BE2C (cell line): Measurements from ENCODE around the gene ARRDC4.
A peak's percentile ranks its signal among the peaks of the same experiment; 100 is the strongest.

ENCODE experiments used
- DNase-seq: peaks from one replicate; pipeline ENCODE4 v3.0.0-alpha.2; 2020
- H3K27me3 ChIP-seq: fragments of 250-450 bp; sonication (Bioruptor Pico); 2 replicates; pipeline ENCODE4 v1.5.1; 2020; ENCODE audit warnings: mild to moderate bottlenecking
- H3K36me3 ChIP-seq: fragments of 250-450 bp; sonication (Bioruptor Pico); 2 replicates; pipeline ENCODE4 v1.5.1; 2020; ENCODE audit warnings: mild to moderate bottlenecking
- H3K4me1 ChIP-seq: fragments of 250-450 bp; sonication (Bioruptor Pico); 2 replicates; pipeline ENCODE4 v1.5.1; 2020
- H3K4me3 ChIP-seq: 2 replicates; pipeline ENCODE4 v1.5.1; 2011; ENCODE audit warnings: low read depth, low read length
- H3K9me3 ChIP-seq: fragments of 250-450 bp; sonication (Bioruptor Pico); 2 replicates; pipeline ENCODE4 v1.5.1; 2020
- TF ChIP-seq, protein P1 (sequence below): IDR thresholded peaks from 2 replicates; pipeline ENCODE4 v1.5.1; 2012; ENCODE audit warnings: mild to moderate bottlenecking, low read depth, low read length

The ARRDC4 gene

GRCh38 chr15:97953254-97953653 is 7.2 kb upstream of the ARRDC4 start:
- H3K9me3 ChIP-seq, result no peaks in the 10 kb centered on the region
- TF ChIP-seq, protein P1, sequence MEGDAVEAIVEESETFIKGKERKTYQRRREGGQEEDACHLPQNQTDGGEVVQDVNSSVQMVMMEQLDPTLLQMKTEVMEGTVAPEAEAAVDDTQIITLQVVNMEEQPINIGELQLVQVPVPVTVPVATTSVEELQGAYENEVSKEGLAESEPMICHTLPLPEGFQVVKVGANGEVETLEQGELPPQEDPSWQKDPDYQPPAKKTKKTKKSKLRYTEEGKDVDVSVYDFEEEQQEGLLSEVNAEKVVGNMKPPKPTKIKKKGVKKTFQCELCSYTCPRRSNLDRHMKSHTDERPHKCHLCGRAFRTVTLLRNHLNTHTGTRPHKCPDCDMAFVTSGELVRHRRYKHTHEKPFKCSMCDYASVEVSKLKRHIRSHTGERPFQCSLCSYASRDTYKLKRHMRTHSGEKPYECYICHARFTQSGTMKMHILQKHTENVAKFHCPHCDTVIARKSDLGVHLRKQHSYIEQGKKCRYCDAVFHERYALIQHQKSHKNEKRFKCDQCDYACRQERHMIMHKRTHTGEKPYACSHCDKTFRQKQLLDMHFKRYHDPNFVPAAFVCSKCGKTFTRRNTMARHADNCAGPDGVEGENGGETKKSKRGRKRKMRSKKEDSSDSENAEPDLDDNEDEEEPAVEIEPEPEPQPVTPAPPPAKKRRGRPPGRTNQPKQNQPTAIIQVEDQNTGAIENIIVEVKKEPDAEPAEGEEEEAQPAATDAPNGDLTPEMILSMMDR, result no peak

DNA sequence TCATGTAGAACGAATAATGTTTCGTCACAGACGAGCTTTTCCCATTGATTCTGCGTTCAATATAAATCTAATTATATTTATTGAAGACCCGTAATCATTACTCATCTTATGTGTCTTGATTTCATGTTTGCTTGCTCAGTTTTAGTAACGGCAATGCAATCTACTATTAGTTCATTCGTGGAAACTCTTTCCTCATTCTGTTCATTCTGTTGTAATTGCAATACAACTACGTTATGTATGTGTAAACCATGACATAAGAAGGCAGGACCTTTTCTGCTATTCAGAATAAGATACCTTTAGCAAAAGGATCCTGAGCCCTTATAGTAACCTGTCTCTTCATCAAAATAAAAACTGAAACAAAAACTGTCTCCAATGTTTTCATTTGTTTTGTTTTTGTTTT is 6.8 kb upstream of the ARRDC4 start:
- TF ChIP-seq, protein P1, result no peak
- no peak for DNase-seq
- no peak overlapping the region for H3K4me3 ChIP-seq

More at GRCh38 chr15:97953254-97953653, 7.2 kb upstream of the ARRDC4 start:
- Histone ChIP-seq H3K36me3 (no peaks in the 10 kb centered on the region), H3K4me3 (no peak overlapping the region), H3K4me1 (no peaks in the 10 kb centered on the region), H3K27me3 (peaks cover 22% of the 10 kb centered on the region)
- no peak for DNase-seq

DNA sequence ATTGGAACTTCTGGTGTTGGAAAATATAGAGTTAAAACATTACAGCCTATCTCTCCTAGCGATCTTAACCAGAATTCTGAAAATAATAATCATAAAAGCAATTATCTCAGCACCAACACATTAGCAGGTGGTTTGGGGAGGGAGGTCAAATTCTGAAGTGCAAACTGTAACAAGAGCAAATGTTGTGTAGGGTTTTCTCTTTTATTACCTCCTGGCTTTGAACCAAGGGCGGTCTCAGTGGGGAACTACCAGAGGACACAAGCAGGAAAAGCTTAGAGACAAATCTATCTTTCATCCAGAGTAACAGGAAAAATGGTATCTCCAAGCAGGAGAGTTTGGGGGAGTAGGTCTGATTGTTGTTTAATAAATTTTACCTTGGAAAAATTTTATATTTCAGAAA is 5.5 kb upstream of the ARRDC4 start:
- Histone ChIP-seq H3K27me3 (peaks cover 9% of the 10 kb centered on the region), H3K4me1 (no peaks in the 10 kb centered on the region; the same call in 1 of the 2 replicates), H3K9me3 (no peaks in the 10 kb centered on the region), H3K4me3 (no peak overlapping the region), H3K36me3 (no peaks in the 10 kb centered on the region)
- TF ChIP-seq, protein P1, result no peak
- no peak for DNase-seq

More for the DNA sequence above, 6.8 kb upstream of the ARRDC4 start:
- Histone ChIP-seq H3K4me1 (no peaks in the 10 kb centered on the region), H3K36me3 (no peaks in the 10 kb centered on the region), H3K9me3 (no peaks in the 10 kb centered on the region), H3K27me3 (peaks cover 17% of the 10 kb centered on the region)

- Histone ChIP-seq H3K4me1 (no peaks in the 10 kb centered on the region; the same call in 1 of the 2 replicates), H3K27me3 (peaks cover 7% of the 10 kb centered on the region), H3K4me3 (no peak overlapping the region), H3K9me3 (no peaks in the 10 kb centered on the region), H3K36me3 (no peaks in the 10 kb centered on the region)
- no peak for DNase-seq
- TF ChIP-seq, protein P1, result no peak
Observed at GRCh38 chr15:97955529-97955928, 5.0 kb upstream of the ARRDC4 start.

- Histone ChIP-seq H3K9me3 (no peaks in the 10 kb centered on the region), H3K27me3 (no peaks in the 10 kb centered on the region), H3K4me3 (peak overlapping the region; percentile 67), H3K4me1 (peaks cover 4% of the 10 kb centered on the region), H3K36me3 (no peaks in the 10 kb centered on the region)
- DNase-seq, result no peak
- TF ChIP-seq, protein P1, result no peak
Observed at GRCh38 chr15:97959724-97960363, 659 bp upstream of the ARRDC4 start.
